AG10803 (cell line): ENCODE measurements around the gene AKT3.
"Not testable (repeated sequence)": the region's sequence is repeated elsewhere in the genome, so short reads cannot be mapped to it uniquely, and the experiment has no call there.

Experiments
- DNase-seq: peaks from one replicate; pipeline ENCODE4 v3.0.0; 2010; ENCODE audit warnings: low read depth
- H3K4me3 ChIP-seq: 2 replicates; pipeline ENCODE4 v1.5.1; 2011; ENCODE audit warnings: mild to moderate bottlenecking, low read length, control low read depth
- TF ChIP-seq, protein P1 (sequence below): conservative IDR thresholded peaks from 2 replicates; pipeline ENCODE4 v1.5.1; 2011; ENCODE audit warnings: mild to moderate bottlenecking, low read length, control low read depth, inconsistent platforms

The AKT3 gene

GRCh38 chr1:243821177-243821680 is 28.8 kb downstream of the AKT3 start:
- DNase-seq: no peak
- no peak overlapping the region for H3K4me3 ChIP-seq
- TF ChIP-seq, protein P1, sequence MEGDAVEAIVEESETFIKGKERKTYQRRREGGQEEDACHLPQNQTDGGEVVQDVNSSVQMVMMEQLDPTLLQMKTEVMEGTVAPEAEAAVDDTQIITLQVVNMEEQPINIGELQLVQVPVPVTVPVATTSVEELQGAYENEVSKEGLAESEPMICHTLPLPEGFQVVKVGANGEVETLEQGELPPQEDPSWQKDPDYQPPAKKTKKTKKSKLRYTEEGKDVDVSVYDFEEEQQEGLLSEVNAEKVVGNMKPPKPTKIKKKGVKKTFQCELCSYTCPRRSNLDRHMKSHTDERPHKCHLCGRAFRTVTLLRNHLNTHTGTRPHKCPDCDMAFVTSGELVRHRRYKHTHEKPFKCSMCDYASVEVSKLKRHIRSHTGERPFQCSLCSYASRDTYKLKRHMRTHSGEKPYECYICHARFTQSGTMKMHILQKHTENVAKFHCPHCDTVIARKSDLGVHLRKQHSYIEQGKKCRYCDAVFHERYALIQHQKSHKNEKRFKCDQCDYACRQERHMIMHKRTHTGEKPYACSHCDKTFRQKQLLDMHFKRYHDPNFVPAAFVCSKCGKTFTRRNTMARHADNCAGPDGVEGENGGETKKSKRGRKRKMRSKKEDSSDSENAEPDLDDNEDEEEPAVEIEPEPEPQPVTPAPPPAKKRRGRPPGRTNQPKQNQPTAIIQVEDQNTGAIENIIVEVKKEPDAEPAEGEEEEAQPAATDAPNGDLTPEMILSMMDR: no peak

GRCh38 chr1:243819438-243819839 is 30.6 kb downstream of the AKT3 start:
- DNase-seq: no peak
- TF ChIP-seq, protein P1: no peak
- no peak overlapping the region for H3K4me3 ChIP-seq

GRCh38 chr1:243818978-243819377 is 31.1 kb downstream of the AKT3 start:
- H3K4me3 ChIP-seq: no peak overlapping the region
- TF ChIP-seq, protein P1: no peak
- DNase-seq: no peak

GRCh38 chr1:243814718-243815117 is 35.3 kb downstream of the AKT3 start:
- DNase-seq: no peak
- TF ChIP-seq, protein P1: no peak
- H3K4me3 ChIP-seq: no peak overlapping the region

DNA sequence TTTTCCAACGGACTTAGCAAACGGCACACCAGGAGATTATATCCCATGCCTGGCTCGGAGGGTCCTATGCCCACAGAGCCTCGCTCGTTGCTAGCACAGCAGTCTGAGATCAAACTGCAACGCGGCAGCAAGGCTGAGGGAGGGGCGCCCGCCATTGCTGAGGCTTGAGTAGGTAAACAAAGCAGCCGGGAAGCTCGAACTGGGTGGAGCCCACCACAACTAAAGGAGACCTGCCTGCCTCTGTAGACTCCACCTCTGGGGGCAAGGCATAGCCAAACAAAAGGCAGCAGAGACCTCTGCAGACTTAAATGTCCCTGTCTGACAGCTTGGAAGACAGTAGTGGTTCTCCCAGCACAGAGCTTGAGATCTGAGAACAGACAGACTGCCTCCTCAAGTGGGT is 42.7 kb downstream of the AKT3 start:
- not testable (repeated sequence) for DNase-seq, H3K4me3 ChIP-seq

DNA sequence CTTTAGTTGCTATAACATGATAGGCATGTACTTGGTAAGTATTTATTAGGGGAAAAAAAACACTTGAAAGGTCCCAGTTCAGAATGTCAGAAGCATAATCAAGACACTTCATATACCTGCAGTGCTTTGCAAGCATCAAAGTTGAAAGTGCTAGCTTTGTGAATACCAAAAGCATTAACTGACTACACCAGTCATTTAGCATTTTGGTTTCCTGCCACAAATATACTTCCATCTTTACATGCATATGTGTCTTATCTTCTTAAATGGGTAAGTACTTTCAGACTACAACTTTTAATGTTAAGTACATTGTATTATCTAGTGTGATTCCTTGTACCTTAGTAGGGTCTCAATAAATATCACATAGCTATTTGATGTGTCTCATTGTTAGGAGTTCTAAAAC is 43.7 kb downstream of the AKT3 start:
- DNase-seq: no peak
- H3K4me3 ChIP-seq: no peak overlapping the region
- TF ChIP-seq, protein P1: no peak

- TF ChIP-seq, protein P1: no peak
Measured at GRCh38 chr1:243802736-243803135, 47.3 kb downstream of the AKT3 start.

GRCh38 chr1:243801378-243801777 is 48.7 kb downstream of the AKT3 start:
- TF ChIP-seq, protein P1: no peak
- H3K4me3 ChIP-seq: no peak overlapping the region
- DNase-seq: no peak

More at GRCh38 chr1:243802736-243803135, 47.3 kb downstream of the AKT3 start:
- no peak overlapping the region for H3K4me3 ChIP-seq
- no peak for DNase-seq
